Ammon's horn (tissue), 1 donor: ENCODE measurements around the gene PPIAL4G.
"Not testable (repeated sequence)": the region's sequence is repeated elsewhere in the genome, so short reads cannot be mapped to it uniquely, and the experiment has no call there.

Experiments
- DNase-seq: peaks from one replicate; pipeline ENCODE4 v3.0.0-alpha.2; 2016; ENCODE audit warnings: low spot score

Gene PPIAL4G

DNA sequence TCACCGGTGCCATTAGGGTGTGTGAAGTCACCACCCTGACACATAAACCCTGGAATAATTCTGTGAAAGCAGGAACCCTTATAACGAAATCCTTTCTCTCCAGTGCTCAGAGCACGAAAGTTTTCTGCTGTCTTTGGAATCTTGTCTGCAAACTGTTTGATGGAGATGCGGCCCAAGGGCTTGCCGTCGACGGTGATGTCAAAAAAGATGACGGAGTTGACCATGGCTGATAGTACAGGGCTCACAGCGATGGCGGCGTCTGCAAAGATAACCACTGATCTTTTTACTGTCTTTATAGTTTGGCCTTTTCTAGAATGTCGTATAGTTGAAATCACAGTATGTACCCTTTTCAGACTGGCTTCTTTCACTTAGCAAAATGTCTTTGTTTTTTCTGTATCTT is at the start of gene PPIAL4G:
PPIAL4G (minus strand) TSS at position 274 of the 400 bp plus-strand sequence; CDS start at position 224, 50 bp downstream.
- DNase-seq, result not testable (repeated sequence)

DNA sequence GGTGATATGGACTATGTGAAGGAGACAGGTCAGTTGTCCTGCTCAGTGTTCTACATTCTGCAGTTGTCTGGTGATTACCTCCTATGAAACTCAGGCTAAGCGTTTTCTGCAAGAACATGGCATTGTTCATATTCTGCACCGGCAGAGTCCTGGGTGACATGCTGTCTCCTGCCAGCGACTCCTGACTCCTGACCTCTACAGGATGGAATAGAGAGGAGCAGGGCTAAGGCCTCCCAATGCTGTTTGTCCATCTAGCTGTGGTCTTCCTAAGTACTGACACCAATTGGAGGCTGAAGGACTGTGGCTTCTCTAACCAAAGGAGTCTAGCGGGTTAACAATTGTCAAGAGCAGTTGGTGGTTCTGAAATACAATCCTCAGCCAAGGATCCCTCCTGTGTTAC is 49.1 kb upstream of the PPIAL4G start:
- not testable (repeated sequence) for DNase-seq

DNA sequence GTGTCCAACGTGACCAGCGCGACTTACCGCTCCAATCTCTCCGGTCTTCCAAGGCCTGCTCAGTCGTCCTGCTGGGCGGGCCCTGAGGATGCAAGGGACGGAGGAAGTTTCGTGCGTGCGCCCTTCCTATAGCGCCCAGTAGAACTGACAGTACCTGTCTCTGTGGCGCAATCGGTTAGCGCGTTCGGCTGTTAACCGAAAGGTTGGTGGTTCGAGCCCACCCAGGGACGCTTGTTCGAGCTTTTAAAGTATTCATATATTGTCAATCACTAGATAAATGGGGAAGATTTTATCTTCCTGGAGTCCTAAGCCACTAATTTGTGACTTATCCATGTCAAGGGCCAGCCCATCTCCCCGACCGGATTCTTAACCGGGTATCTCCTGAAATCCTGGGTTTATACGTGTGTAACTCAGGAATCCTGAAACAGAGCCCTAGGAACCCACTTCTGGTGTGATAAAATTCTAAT is 46.0 kb upstream of the PPIAL4G start:
- DNase-seq, result not testable (repeated sequence)

DNA sequence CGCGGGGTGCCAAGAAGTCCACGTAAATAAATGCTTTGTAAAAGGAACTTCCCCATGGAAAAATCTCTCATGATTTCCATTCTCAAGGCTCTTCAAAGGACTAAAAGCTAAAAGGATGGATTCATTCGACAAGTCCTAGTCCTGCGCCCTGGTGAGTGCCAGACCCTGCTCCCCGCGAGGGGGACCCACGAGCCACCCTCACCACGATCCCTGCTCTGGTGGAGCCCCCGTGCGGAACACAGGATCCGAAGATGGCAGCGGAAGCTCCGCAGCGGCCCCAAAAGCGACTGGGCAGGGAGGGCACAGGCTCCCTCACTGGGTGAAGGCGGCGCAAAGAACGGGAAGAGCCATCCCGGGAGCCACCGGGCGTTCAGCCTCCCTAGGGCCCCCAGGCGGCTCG is 45.5 kb upstream of the PPIAL4G start:
- DNase-seq, result not testable (repeated sequence)

DNA sequence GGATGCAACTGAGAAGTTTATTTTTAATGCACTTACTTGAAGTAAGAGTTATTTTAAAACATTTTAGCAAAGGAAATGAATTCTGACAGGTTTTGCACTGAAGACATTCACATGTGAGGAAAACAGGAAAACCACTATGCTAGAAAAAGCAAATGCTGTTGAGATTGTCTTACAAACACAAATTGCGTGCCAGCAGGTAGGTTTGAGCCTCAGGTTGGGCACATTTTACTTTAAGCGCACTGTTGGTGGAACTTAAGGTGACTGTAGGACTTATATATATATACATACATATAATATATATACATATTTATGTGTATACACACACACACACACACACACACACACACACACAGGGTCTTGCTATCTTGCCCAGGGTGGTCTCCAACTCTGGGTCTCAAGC is 43.5 kb upstream of the PPIAL4G start:
- not testable (repeated sequence) for DNase-seq

DNA sequence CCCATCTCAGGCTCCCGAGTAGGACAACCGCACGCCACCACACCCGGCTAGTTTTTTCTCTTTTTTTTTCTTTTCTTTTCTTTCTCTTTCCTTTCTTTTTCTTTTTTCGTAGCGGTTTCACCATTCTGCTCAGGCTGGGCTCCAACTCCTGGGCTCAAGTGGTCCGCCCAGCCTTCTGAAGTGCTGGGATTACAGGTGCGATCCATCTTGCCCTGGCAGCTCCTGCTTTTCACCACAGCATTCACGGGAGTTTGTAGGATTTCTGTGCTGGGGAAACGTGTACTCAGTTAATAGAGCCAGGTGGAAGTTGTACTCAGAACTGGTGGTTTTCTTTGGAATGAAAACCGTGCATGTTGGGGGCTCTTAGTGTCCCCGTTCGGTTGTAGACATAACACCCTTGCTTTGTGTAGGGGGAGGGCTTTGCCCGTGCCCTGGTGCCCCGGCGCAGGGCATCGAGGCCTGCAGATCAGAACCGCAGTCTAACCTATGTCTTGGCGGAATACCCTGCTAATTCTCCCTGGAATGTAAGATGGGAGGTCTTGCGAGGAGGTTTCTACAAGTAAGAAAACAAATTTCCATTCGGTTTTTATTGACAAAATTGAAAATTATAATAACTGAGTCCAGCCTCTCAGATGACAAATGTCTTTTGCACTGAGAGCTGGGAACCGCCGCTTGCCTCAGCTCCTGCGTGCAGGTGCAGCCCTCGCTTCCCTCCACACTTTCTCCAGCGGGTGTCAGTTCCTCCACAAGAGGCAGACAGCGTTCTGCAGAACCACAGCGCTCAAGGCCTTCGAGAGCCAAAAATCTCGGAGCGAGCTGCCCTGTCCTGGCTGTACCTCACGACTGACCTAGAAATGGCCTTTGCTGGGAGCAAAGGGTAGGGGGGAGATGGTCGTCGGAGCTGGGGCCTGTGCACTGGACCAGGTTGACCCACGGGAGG is 40.4 kb upstream of the PPIAL4G start:
- DNase-seq, result not testable (repeated sequence)

DNA sequence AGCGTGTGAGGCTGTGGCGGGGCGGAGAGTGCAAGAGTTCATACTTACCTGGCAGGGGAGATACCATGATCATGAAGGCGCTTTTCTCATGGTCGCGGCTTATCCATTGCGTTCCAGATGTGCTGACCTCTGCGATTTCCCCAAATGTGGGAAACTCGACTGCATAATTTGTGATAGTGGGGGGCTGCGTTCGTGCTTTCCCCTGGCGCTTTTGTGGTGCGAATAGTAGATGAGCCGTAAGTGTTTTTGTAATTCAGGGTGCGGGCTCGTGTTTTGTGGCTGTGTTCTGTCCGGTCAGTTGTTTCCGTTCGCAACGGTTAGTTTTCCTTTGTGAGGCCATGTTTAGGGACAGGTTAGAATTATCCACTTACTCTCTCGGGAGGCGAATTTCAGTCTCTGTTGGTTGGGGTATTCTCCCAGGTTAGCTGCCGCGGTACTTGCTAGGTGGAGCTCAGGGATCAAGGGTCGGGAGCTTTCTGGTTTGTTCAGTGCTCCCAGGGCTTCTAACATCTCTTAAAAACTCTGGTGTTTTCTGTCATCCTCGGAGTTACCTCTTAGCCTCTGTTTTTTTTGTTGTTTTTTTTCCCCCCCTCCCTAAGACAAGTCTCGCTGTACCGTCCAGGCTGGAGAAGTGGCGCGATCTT is 39.6 kb upstream of the PPIAL4G start:
- DNase-seq, result peak; percentile 88

DNA sequence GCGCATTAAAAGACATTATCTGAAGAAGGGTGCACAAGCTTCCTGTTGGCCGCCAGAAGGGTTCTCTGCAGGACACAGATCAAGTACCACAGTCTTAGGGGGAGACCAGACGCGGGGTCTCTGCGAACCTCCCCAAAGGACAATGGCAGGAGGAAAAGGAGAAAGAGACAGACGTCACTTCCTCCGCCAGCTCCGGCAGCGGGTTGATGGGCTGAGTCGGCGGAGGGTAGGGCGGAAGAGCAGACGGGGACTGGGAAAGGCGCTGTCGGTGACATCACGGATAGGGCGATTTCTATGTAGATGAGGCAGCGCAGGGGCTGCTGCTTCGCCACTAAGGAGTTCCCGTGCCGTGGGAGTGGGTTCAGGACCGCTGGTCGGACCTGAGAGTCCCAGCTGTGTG is 39.0 kb upstream of the PPIAL4G start:
- peak; percentile 90 for DNase-seq

DNA sequence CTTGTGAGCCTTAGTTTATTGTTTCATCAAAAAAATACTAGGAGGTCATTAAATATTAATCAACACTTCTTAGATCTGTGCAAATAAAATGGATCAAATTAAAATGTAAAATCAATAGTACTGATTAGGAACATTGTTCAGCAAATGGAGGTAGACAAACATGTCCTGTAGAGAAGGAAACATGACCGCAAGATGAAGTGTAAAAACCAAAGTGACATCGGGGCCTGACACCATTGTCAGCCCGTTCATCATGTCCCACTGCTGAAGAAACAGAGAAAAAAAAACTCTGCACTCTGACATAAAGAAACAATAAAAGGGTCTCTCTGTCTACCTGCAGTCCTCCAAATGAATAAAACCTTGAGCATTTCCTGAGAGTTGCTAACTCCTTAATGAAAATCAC is 31.2 kb upstream of the PPIAL4G start:
- DNase-seq, result not testable (repeated sequence)

DNA sequence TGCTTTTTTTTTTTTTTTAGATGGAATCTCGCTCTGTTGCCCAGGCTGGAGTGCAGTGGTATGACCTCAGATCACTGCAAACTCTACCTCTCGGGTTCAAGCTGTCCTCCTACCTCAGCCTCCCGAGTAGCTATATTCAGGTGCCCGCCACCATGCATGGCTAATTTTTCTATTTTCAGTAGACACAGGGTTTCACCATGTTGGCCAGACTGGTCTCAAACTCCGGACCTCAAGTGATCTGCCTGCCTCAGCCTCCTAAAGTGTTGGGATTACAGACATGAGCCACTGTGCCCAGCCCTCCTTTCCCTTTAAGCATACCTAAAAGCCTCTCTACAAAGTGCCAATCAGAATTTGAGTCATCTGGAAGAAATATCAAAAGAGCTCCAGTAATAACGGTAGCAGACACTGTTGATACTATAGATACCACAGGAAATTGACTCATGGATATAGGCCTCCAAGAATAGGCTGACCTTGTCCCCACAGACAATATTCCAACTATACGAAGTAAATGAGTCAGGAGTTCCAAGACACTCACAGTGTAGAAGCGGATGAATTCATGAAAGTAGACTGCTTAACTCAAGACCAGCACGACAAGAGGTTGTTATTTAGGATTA is 29.6 kb upstream of the PPIAL4G start:
- DNase-seq, result not testable (repeated sequence)

DNA sequence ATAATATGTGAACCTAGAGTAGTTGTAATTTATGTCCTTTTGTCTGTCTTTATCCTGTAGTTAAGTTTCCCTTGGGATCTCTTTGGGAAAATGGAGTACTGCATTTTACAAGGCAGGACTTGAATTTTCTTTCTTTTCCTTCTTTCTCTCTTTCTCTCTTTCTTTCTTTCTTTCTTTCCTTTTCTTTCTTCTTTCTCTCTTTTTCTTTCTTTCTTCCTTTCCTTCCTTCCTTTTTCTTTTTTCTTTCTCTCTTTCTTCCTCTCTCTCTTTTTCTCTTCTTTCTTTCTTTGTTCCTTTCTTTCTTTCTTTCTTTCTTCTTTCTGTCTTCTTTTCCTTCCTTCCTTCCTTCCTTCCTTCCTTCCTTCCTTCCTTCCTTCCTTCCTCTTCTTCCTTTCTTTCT is 10.8 kb upstream of the PPIAL4G start:
- DNase-seq, result not testable (repeated sequence)

DNA sequence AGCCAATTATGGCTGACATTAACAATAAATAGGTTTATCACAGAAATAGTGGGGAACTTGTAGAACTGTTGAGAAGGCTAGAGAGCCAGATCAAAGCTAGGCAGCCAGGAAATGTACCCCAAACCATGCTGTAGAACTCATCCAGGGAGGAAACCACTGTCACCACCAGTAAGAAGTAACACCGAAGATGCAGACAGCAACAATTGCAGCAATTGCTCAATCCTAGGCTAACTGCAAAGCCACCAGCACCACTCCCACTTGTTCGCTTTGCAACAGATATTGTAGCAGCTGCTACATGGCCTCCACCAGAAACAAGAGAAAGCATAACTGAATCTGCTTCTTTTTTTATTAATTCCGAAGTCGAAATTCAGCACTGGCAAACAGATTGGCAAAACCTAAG is 2.0 kb downstream of the PPIAL4G start:
- DNase-seq, result not testable (repeated sequence)

DNA sequence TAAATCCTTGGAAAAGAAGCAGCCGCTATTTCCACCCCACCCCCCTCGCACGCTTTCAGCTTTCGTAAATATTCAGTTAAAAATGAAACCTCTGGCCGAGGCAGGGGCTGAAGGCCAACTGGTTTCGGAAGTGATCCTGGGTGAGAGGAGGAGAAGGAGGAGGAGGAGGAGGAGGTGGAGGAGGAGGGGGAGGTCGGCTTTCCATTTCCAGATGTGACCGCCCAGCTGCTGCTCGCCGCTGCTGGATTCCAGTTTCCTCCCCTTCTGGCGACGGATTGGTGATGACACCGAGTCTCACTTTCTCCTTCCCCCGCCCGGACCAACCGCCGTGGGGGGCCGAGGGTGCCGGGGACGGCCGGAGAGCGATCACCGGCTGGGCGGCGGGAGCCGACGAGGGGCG is 23.4 kb downstream of the PPIAL4G start:
- DNase-seq, result not testable (repeated sequence)

DNA sequence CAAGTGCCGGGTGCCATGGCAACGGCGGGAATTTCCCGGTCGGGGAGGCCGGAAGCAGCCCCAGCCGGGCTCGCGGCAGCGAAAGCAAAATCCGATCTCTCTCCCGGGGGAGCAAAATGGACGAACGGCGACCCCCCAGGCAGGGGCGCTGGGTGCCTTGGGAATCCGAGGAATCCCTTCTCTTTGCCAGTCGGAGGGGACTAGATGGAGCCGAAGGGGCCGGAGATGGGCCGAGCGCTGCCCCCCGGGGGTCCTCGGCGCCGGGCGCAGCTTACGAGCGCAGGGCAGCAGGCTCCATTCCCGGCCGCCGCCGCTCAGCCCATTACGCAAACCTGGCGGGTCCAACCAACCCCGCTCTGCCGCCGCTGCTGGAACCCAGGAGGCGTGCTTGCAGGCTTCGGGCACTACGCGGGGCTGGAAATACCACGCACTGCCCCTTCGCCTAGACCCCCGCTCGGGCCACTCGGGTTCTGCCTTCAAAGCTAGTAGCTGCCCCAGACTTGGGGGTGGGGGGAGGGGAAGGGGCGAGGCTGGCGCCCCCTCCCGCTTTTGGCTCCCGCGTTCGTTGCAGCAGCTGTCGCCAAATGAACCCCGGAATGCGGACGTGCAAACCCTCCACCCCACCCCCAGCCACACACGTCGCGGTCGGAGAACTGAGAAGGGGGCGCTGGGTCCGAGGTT is 24.1 kb downstream of the PPIAL4G start:
- DNase-seq, result not testable (repeated sequence)

DNA sequence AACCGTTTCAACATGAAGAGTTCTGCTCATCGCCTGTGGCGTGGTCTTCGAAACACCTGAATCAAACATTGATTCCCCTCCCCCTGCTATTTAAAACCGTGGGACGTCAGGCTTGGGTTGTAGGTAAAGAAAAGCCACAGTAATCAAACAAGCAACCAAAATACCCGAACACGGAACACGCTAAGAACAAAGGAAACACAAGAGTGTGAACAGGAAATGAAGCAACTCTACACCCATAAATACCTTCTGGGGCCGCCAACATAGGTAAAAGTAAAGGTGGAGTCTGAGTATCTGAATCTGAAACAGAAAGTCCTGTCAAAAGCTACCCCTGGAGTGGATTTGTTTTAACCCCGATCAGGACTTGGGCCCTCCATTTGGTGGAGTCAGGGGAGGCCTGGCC is 24.7 kb downstream of the PPIAL4G start:
- not testable (repeated sequence) for DNase-seq

DNA sequence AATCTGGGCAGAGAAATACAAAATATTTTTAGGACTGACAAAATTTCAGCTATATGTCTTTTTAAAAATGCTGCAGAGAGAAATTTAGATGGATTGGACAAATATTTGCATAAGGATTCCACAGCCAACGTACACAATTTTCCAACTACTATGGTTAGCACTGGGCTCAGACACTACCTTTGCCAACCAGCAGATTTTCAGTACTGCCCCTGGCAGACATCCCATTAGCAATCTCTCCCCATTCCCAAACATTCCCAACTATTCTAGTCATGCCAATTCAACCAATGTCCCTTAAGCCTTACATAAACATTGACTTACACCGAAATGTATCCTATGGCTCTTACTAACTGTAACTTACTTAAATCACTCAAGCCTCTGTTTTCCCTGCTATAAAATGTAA is 30.3 kb downstream of the PPIAL4G start:
- not testable (repeated sequence) for DNase-seq

DNA sequence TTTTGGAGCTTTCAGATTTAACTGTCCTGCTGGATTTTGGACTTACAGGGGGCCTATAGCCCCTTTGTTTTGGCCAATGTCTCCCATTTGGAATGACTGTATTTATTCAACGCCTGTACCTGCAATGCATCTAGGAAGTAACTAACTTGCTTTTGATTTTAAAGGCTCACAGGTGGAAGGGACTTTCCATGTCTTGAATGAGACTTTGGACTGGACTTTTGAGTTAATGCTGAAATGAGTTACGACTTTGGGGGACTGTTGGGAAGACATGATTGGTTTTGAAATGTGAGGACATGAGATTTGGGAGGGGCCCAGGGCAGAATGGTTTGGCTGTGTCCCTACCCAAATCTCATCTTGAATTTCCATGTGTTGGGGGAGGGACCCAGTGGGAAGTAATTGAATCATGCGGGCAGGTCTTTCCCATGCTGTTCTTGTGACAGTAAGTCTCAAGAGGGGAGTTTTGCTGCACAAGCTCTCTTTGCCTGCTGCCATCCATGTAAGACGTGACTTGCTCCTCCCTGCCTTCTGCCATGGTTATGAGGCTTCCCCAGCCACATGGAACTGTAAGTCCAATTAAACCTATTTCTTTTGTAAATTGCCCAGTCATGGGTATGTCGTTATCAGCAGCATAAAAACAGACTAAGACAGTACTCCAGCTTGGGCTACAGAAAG is 43.3 kb downstream of the PPIAL4G start:
- DNase-seq, result not testable (repeated sequence)

DNA sequence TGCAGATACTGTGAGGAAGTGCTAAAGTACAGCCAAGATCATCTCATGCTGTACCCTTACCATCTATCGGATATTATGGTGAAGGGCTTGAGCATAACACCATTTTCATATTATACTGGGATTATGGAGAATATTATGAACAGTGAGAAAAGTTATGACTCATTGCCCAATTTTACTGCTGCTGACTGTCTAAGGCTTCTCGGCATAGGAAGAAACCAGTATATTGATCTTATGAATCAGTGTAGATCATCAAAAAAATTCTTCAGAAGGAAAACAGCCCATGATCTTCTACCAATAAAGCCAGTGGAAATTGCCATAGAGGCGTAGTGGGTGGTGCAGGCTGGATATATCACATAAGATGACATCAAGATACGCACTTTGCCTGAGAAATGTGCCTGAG is 47.7 kb downstream of the PPIAL4G start:
- DNase-seq, result no peak

DNA sequence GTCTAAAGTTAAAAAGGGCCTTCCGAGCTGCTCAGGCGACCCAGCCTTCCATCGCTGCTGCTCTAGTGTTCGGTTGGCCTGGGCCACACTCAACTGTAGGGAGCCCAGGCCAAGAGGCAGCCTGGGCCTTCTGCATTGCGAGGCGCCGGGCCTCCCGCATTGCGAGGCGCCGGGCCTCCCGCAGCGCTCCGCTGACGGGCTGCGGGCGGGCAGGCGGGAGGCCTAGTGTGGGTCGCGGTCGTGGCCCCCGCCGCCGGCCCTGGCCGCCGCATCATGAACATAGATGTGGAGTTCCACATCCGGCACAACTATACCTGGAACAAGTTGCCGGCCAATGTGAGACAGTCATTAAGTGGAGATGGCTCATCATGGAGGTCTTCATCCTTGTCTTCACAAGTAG is 48.3 kb downstream of the PPIAL4G start:
- no peak for DNase-seq

DNA sequence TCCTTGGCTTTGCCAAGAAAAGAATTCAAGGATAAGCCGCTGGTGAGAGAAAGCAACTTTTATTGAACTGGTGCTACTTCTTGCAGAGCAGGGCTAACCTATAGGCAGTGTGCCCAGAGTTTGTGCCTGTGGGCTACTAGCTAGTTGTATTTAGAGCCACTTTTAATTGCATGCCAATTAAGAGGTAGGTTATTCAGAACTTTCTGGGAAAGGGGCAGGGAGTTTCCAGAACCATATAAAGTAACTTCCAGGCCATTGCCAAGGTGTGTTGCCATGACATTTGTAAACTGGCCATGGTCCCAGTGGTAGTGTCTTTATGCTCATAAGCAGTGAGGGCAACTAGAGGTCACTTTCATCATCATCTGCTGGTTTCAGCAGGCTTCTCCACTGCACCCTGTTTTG is 50.2 kb downstream of the PPIAL4G start:
- DNase-seq, result peak; percentile 35
